Cardiac fibroblast (primary cell): Measurements from ENCODE around the gene PARVG.

Source experiments
- DNase-seq, 2 donors: peaks; one replicate each; pipeline versions ENCODE4 v3.0.0 to v3.0.0-alpha.2; 2010; ENCODE audit warnings: low read depth in 2 of 2
- H3K4me3 ChIP-seq, 2 donors: replicated peaks in 1 of 2; 1 replicate in 1 of 2; 2 replicates in 1 of 2; pipeline ENCODE4 v1.5.1; 2011; ENCODE audit warnings: low read depth in 2 of 2, low read length in 2 of 2, mild to moderate bottlenecking in 2 of 2, moderate library complexity in 1 of 2
- CTCF ChIP-seq: IDR thresholded peaks from one replicate; pipeline ENCODE4 v1.5.1; 2011; ENCODE audit warnings: low read depth, mild to moderate bottlenecking, low read length, inconsistent platforms

Gene PARVG

GRCh38 chr22:44212936-44213335 is 32.2 kb downstream of the PARVG start:
- no peak overlapping the region for H3K4me3 ChIP-seq
- DNase-seq, result no peak
- no peak for TF ChIP-seq CTCF

GRCh38 chr22:44213489-44214043 is 32.8 kb downstream of the PARVG start:
- H3K4me3 ChIP-seq, result no peak overlapping the region
- DNase-seq, result no peak
- TF ChIP-seq CTCF, result no peak

- no peak overlapping the region for H3K4me3 ChIP-seq
- TF ChIP-seq CTCF, result no peak
- DNase-seq, result no peak
Observed at GRCh38 chr22:44214187-44214586, 33.5 kb downstream of the PARVG start.

- TF ChIP-seq CTCF, result no peak
- DNase-seq, result no peak
- H3K4me3 ChIP-seq, result no peak overlapping the region
Observed at GRCh38 chr22:44214764-44215163, 34.0 kb downstream of the PARVG start.

GRCh38 chr22:44215287-44215686 is 34.6 kb downstream of the PARVG start:
- DNase-seq, result no peak
- H3K4me3 ChIP-seq, result no peak overlapping the region
- no peak for TF ChIP-seq CTCF

- DNase-seq, result no peak
- no peak overlapping the region for H3K4me3 ChIP-seq
- TF ChIP-seq CTCF, result no peak
Observed at GRCh38 chr22:44217346-44217745, 36.6 kb downstream of the PARVG start.

- no peak overlapping the region for H3K4me3 ChIP-seq
- no peak for DNase-seq
- no peak for TF ChIP-seq CTCF
Observed at GRCh38 chr22:44218071-44218470, 37.3 kb downstream of the PARVG start.
